HG03280 (cell line): Measurements from ENCODE around the gene MYCBPAP.

Source experiments
- ATAC-seq: cut with Tn5 transposase; IDR thresholded peaks from one replicate; pipeline ENCODE4 v1.9.1; 2021; ENCODE audit warnings: mild to moderate bottlenecking, moderate library complexity; ENCODE audit not compliant: unreplicated experiment

MYCBPAP gene

GRCh38 chr17:50514936-50515702 lies 6.9 kb downstream of the MYCBPAP start:
- ATAC-seq, result no peak

DNA sequence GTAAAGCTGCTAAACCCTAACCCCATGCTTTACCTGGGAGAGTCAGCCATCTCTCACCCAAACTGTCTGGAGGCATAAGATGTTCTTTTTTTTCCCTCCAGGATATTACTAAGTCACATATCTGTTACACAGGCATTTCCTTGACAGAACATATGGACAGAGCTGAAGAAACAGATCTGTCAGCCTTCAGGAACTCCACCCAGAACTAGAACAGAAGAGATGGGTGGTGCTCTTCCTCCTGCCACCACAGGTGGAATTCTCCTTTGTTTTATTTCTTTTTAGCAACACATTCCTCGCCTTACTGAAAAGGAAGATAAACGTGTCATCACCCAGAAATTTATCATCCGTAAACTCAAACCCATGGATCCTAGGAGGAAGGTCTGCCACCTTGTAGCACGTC lies 8.8 kb downstream of the MYCBPAP start:
- no peak for ATAC-seq

DNA sequence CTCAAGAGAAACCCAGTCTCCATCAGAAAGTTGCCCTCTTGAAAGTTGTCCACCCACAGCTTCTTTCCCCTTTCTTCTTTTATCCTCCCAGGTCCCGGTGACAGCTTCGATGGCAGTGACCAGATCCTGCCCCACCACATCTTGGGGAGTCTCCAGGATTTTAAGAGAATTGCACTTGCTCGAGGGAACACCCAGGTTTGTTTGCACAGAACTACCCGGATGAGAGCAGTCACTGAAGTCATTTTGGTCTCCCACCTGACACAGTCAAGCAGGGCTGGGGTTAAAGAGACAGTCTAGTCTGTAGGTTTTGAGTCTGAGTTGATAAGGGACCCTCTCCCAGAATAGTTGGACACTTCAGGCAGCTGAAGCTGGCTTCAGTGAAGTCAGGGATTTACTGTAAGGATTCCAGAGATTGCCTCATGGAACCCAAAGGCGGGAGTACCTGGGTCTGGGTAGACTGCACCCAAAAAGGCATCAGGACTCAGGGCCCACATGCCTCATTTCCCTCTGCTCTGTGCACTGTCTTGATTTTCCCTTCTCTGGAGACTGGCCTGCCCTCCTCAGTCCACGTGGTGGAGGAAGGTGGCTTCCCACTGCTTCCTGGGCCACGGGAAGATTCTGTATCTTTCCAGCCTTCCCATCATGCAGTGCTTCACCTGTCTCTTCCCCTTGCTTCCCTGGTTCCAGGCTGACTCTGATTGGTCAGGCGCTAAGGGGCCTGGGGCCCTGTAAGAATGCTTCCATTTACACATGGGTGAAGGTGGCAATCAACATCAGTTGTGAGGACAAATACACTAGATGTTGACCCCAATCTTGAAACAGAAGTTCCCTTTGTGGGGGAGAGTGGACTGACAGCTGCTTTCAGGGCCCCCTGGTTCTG lies 9.5 kb downstream of the MYCBPAP start:
- ATAC-seq, result no peak

DNA sequence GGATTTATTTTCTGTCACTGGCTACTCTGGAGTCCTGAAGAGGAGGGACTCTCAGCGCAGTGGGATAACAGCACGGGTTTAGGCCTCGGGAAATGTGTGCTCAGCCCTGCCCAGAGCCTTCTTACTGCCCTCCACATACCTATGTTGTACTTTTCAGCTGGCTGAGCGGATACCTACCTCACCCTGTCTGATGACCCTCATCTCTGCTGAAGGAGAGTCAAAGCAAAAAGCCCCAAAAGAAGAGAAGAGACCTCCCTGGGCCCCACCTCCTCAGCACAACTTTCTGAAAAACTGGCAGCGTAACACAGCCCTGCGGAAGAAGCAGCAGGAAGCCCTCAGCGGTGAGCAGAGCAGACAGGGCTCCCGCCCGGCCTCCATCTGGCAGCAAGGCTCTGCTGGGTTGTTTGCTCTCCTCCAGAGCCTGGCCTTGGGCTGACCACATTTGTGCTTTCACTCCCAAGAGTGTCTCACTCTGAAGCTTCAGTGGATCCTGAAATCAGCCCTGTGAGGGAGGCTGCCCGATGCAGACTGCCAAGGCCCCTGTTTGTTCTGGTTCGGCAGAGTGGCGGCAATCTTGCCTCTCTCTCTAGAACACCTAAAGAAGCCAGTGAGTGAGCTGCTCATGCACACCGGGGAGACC lies 10.3 kb downstream of the MYCBPAP start:
- ATAC-seq, result no peak

DNA sequence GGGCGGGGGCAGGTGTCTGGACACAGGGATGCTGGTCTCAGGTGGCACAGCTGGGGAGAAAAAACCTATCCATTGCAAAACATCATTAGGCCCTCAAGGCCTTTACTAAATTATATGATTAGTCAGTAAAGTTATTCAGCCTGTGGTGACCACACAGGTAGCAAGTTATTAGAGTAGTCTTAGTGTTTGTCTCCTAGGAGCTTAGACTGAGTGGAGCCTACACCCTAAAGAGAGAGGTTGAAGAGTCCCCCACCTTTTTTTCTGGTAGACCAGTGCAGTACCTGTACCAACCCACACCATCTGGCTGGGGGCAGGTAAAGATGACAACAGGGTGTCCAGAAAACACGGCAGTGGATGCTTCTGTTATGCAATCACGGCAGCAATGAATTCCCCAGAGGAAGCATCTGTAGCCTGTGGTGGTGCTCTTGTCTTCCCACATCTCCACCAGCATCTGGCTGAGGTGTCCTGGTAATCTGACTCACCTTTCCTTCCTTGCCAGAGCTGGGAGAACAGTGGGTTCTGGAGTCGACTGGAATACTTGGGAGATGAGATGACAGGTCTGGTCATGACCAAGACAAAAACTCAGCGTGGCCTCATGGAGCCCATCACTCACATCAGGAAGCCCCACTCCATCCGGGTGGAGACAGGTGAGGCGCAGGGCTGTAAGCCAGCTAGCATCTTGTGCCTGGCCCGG lies 11.0 kb downstream of the MYCBPAP start:
- no peak for ATAC-seq

GRCh38 chr17:50520483-50520882 lies 12.2 kb downstream of the MYCBPAP start:
- no peak for ATAC-seq

- no peak for ATAC-seq
Measured at GRCh38 chr17:50521514-50521913, 13.3 kb downstream of the MYCBPAP start.

GRCh38 chr17:50522766-50523165 lies 14.5 kb downstream of the MYCBPAP start:
- no peak for ATAC-seq

GRCh38 chr17:50523208-50523607 lies 15.0 kb downstream of the MYCBPAP start:
- no peak for ATAC-seq

DNA sequence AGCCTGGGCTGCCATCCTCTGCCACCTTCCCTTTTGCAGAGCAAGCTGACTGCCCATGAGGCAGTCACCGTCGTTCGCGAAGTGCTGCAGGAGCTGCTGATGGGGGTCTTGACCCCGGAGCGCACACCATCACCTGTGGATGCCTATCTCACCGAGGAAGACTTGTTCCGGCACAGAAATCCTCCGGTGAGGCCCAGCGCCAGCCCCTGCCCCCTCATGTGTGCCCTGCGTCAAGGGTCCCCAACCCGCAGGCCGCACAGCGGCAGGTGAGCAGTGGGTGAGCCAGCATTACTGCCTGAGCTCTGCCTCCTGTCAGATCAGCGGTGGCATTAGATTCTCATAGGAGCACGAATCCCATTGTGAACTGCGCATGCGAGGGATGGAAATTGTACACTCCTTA lies 16.6 kb downstream of the MYCBPAP start:
- no peak for ATAC-seq

GRCh38 chr17:50527155-50527762 lies 19.0 kb downstream of the MYCBPAP start:
- no peak for ATAC-seq

DNA sequence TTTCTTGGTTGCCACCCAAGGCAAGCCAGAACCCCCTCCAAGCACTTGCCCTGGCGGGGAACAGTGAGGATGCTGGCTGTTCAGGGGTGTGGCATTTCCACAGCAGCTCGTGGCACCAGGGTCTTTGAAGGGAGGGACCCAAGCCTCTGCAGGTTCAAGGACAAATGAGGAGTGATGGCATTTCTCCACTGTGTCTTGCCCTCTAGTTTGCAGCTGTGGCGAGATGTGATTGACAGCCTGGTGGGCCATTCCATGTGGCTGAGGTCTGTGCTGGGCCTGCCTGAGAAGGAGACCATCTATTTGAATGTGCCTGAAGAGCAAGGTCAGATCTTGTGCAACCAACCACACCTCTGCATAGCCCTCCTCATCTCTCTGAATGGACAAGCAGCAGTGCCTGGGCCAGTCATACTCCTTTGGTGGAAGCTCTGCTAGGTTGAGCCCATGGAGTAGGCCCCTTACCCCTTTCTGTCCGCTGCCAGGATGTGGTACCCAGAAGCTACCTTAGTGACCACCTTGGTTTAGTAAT lies 19.8 kb downstream of the MYCBPAP start:
- ATAC-seq, result no peak

- ATAC-seq, result no peak
Measured at GRCh38 chr17:50529849-50530248, 21.6 kb downstream of the MYCBPAP start.

- ATAC-seq, result no peak
Measured at GRCh38 chr17:50531428-50532025, 23.3 kb downstream of the MYCBPAP start.

GRCh38 chr17:50532452-50533024 lies 24.3 kb downstream of the MYCBPAP start, which contains the start of gene EPN3:
Gene EPN3 (plus strand): TSS chr17:50532735. CDS start chr17:50536557, 3,822 bp downstream.
- ATAC-seq, result no peak

- ATAC-seq, result no peak
Measured at GRCh38 chr17:50533185-50533584, 24.9 kb downstream of the MYCBPAP start.

- no peak for ATAC-seq
Measured at GRCh38 chr17:50533720-50534148, 25.5 kb downstream of the MYCBPAP start.

- ATAC-seq, result no peak
Measured at GRCh38 chr17:50534222-50534978, 26.2 kb downstream of the MYCBPAP start.

GRCh38 chr17:50534979-50535326 lies 26.7 kb downstream of the MYCBPAP start:
- no peak for ATAC-seq
